Right lung (tissue), 5 donors: ENCODE measurements around the gene KLHL11. TPM values are rescaled to one million over a fixed set of nuclear protein-coding genes. Genes with fewer than 3 reads are reported as not detected.
A peak's percentile ranks its signal among the peaks of the same experiment; 100 is the strongest.
"Not testable (repeated sequence)": the region's sequence is repeated elsewhere in the genome, so short reads cannot be mapped to it uniquely, and the experiment has no call there.

ENCODE experiments used
- DNase-seq, 2 donors: peaks; one replicate each; pipeline ENCODE4 v3.0.0-alpha.2; 2013
- polyA plus RNA-seq, 5 donors: library from polyadenylated mRNA; unstranded; fragments of 120-200 nt; gene quantifications; one replicate each; pipeline versions ENCODE4 v1.2.1 to v1.2.3, GENCODE V29; 2013; ENCODE audit warnings: inconsistent platforms in 1 of 5, low replicate concordance in 1 of 5; ENCODE audit not compliant: insufficient read length in 5 of 5, insufficient read depth in 1 of 5

KLHL11 gene
- polyA plus RNA-seq, 5 donors = 6.2 to 10.7 (median 9.4) TPM

DNA sequence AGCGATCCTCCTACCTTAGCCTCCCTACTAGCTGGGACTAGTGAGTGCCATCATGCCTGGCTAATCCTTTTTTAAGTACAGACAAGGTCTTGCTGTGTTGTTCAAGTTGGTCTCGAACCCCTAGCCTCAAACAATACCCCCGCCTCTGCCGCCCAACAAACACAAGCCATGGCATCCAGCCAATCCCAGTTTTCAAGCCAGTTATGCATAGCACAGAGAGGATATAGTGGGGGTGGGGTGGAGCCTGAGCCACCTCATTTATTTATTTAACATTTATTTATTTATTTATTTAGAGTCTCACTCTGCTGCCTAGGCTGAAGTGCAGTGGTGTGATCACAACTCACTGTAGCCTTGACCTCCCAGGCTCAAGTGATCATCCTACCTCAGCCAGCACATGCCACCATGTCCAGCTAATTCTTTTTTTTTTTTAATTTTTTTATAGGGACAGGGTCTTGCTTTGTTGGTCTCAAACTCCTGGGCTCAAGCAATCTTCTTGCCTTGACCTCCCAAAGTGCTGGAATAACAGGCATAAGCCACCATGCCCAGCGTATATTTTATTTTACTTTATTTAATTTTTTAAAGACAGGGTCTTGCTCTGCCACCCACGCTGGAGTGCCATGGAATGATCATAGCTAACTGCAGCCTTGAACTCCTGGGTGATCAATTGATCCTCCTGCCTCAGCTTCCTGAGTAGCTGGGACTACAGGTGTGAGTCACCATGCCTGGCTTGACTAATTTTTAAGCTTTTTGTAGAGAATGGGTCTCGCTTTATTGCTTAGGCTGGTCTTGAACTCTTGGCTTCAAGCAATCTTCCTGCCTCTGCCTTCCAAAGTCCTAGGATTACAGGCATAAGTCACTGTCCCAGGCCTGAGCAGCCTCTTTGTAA is 26.2 kb upstream of the KLHL11 start:
- DNase-seq = no peak

DNA sequence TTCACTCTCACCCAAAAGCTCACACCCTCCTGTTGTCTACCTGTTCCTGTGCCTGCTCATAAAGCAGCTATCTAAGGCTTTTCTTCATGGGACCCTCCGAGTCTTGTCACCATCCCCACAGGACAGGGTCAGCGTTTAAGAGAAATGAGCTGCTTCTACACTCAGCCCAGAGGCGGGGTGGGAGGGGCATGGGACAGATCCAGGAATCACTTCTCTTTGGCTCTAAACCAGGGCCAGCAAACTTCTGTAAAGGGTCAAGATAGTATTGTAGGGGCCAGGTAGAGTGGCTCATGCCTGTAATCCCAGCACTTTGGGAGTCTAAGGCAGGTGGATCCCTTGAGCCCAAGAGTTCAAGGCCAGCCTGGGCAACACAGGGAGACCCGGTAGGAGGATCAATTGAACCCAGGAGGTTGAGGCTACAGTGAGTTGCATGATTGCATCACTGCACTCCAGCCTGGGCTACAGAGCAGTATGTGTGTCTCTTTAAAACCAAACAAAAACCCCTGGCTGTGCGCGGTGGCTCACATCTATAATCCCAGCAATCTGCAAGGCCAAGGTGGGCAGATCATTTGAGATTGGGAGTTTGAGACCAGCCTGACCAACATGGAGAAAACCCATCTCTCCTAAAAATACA is 23.2 kb upstream of the KLHL11 start:
- no peak for DNase-seq

DNA sequence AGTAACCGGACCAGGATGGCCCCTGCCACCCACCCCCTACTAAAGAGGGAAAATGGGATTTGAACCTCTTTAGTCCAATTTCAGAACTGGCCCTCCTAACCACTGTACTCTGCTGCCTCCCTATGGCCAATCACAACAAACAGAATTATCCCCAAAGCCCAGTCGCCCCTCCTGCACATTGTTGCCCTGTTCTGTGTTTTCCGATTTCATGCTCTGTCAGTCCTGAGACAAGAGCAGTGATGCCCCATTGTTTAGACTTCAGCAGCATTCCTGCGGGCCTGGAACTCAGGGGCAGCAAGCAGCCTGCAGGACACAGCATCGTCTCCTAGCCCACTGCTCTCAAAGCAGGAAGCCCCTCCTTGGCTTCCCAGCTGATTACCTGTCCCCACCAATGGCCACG is 20.5 kb upstream of the KLHL11 start:
- DNase-seq = no peak

DNA sequence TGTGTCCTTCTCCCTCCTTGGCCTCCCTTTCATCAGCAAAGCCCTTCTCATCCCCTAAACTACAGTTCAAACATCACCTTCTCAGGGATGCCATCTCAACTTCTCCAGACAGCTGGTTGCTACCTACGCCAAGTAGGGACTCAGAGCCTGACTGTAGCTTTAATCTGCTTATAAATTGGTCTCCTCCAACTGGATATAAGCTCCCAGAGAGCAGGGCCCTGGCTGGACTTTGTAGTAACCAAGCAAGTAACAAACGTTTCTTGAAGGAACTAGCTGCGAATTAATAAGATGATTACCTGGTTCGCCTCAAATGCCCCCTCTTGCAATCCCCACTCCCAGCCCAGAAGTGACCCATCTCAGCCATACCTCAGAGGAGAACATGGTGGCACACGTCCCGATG is 17.5 kb upstream of the KLHL11 start:
- no peak for DNase-seq

DNA sequence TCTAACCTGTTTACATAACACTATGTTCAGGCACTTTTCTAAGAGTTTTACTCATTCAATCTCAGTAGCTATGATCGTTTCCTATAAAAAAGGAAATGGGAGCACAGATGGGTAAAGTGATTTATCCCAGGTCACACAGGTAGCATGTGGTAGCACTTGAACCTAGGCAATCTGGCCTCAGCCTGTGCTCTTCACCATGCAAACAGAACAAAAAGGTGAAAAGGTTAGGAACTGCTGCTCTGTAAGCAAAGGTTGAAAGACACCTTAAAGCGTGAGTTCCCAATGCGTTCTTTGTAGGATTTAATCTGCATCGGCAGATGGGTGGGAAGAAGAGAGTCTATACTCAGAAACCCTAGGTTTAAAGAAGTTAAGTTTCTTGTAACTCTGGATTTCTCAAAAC is 14.9 kb upstream of the KLHL11 start:
- no peak for DNase-seq

DNA sequence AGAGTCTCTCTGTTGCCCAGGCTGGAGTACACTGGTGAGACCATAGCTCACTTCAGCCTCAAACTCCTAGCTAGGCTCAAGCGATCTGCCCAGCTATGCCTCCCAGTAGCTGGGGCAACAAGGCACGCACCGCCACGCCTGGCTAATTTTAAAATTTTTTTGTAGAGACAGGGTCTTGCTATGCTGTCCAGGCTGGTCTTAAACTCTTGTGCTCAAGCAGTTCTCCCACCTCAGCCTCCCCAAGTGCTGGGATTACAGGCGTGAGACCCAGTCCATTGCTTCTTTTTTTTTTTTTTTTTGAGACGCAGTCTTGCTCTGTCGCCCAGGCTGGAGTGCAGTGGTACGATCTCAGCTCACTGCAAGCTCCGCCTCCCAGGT is 9.1 kb upstream of the KLHL11 start:
- not testable (repeated sequence) for DNase-seq

DNA sequence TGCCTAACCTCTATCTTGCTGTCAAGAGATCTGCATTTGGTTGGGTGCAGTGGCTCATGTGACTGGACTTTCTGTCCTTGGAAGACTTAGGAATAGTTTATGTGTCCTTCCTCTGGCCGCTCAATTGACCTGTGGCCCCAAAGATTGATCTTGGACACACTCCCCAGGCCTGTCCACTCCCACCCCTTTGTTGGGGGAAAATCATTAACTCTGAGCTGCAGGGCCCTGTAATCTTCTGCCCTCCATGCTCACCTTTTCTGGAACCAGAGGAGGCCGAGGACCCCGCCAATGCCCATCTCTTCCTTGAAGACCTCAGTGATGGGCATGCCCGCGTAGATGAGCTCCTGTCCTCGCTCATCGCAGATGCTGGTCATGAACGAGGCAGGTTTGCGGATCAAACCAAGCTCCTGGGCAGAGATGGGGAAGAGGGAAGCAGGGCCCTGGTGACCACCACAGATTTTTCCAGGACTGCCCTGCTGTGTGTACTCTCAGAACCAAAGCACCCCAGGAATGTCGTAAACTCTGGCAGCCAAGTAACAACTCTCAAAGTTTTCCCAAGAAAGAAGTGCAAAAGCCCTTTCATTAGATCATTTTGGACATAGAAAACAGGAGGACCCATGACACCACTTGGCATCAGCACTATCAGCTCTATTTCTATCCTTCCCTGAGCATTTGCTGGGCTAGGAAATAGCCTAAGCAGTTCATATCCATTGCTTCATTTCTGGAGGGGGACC is 8.5 kb upstream of the KLHL11 start:
- DNase-seq = no peak

DNA sequence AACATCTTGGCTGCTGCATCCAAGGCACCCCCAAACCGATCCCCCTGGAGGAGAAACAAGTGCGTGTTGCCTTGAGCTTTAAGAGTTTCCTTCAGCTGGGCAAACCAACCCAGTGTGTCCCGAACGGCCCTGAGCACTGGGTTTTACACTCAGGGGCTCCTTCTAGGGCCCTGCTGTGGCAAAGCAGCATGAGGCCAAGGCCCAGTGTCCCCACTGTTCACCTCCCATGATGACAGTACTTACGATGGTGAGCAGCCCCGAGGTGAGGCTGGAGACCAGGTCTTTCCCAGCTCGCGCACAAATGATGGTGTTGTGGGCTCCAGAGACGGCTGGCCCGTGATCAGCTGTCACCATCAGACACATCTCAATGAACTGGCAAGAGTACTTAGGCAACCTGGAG is 6.6 kb upstream of the KLHL11 start:
- no peak for DNase-seq

DNA sequence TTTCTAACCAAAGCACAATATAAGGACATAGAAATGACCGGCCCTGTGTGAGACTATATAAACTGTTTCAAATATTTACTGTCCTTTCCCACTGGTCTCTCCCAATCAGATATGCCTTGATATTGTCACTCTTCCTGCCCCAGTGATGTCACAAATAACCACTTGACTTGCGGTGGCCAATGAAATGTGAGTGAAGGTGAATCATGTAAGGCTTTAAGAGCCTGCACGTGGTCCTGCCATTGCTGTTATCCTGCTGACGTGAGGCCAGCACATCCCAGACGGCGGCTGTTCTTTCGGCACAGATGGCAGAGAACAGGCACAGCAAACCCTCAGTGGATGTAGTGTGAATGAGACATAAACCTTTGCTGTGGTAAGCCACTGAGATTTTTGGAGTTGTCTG is 5.4 kb upstream of the KLHL11 start:
- no peak for DNase-seq

DNA sequence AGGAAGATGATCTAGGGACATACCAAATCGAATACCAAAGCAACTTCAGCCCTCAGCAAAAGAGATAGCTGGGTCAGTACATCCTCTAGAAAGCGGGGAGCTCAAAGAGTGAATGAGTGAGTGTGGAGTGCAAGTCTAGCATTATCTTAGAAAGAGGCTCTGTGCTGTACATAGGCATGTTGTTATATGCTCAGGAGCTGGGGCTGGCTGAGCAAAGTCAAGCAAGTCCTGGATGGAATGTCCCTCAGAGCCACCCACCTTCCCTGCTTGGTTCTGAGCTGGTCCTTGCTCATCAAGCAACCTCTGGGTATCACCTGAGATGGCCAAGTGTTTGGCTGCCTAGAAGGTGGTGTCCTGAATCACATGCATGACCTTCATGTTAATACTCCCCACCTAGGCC is 4.9 kb upstream of the KLHL11 start:
- DNase-seq = no peak

DNA sequence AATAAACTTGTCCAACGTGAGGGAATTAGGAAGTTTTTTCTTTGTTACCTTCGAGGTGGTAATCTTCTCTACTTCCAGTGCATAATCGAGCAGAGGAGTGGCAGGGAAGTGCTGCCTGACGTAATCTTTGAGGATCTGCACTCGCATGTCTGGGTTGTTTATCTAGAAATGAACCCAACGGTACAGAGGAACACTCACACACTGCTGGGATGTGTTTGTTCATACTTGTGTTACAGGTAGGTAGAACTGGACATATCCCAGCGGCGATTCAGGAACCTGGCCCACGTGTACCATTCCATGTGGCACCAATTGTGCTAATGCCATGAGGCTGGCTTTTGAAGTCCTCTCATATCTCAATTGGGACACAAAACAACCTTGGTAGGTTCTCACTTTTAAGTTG is 4.2 kb upstream of the KLHL11 start:
- no peak for DNase-seq

DNA sequence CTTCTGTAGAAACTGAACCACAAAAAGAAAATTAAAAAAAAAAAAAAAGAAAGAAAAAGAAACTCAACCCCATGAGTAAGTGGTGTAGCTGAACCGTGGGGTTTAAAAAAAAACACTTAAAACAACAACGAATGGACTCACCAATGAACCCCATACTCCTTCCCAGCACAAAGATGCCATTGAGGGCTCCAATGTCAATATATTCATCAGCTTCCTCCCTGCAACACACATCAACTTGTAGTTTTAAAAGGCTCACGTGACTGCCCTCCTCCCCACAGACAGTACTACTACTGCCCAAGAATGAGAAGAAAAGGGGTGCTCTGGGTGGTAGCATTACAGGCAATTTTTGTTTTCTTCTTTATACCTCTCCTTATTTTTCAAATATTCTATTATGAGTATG is 3.3 kb upstream of the KLHL11 start:
- no peak for DNase-seq

DNA sequence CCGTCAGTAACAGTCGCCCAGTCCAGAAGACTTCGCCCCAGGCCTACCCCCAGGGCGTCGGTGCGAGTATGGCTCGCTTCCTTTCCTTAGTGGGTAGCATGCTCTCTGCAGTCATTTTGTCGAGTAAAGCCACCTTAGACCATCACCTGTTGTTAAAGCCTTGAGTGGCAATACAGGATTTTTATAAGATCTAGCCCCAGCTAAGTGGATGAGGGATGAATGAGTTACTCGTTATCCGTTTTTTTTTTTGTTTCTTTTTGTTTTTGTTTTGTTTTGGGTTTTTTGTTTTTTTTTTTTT is 322 bp upstream of the KLHL11 start:
- no peak for DNase-seq

DNA sequence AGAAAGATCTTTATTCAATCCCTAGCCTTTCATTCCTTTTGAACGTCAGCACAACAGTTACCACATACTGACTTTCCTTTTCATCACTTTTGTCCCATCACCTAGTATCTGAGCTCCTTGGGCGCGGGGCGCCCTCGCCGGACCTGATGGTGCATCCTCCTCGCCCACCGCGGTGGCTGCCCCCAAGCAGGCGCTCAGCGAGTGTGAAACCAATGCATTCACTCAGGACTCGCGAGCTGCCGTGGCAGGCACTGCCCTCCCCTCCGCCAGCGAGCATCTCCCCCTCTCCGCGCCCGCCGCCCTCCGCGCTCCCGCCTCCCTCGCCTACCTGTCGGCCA is 756 bp downstream of the KLHL11 start:
- DNase-seq = peak in 1 of 2 donors; percentile 32

DNA sequence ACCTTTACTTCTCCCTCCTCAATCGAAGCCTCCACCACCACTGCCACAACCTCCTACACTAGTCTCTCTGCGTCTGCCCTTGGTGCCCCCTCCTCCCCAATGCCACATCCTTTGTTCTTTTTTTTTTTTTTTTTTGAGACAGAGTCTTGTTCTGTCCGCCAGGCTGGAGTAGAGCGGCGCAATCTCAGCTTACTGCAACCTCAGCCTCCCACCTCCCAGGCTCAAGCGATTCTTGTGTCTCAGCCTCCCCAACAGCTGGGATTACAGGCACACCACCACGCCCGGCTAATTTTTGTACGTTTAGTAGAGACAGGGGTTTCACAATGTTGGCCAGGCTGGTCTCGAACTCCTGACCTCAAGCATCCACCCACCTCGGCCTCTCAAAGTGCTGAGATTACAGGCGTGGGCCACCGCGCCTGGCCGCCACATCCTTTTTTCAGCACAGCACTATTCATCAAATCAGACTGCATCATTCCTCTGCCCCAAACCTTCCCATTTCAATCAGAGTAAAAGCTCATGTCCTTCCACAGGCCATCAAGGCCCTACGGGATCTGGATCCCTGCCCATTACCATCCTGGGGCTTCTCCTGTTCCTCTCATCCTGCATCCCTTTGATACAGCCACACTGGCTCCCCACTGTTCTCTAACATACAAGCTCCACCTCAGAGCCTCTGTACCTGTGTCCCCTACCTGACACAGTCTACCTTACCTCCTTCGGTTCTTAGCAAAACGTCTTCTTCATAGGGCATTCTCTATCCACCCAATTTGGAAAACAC is 2.0 kb downstream of the KLHL11 start:
- DNase-seq = no peak

DNA sequence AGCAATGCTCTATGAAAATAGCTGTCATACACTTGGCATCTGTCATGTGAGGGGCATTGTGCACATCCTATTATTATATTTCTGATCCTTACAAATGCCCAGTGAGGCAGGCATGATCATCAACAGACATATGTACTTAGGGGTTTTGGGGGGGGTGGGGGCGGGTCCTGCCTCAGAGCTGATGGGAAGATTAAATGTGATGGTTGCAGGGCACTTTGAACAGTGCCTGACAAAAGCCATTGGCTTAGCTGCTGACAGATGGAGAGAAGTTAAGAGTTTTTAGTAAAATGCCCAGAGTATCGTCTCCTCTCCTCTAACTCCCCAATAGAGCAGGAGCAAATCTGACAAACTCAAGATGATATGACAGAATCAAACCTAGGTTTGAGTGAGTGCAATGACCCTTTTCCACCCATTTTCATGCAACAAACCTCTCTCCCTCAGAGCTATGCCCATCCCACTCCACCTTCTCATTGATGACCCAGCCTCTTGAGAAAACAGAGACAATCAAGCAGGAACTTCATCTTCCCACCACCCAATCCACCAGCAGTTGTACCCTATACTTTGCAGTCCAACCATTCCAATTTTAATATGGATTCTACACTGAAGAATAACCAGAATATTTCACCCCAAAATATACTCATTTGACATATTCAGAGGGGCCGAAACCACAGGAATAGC is 4.8 kb downstream of the KLHL11 start:
- no peak for DNase-seq

DNA sequence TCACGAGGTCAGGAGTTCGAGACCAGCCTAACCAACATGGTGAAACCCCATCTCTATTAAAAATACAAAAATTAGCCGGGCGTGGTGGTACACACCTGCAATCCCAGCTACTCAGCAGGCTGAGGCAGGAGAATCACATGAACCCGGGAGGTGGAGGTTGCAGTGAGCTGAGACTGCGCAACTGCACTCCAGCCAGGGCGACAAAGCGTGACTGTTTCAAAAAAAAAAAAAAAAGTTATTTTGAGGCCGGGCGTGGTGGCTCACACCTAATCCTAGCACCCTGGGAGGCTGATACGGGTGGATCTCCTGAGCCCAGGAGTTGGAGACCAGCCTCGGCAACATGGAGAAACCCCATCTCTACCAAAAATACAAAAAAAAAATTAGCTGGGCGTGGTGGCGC is 13.8 kb downstream of the KLHL11 start:
- not testable (repeated sequence) for DNase-seq

DNA sequence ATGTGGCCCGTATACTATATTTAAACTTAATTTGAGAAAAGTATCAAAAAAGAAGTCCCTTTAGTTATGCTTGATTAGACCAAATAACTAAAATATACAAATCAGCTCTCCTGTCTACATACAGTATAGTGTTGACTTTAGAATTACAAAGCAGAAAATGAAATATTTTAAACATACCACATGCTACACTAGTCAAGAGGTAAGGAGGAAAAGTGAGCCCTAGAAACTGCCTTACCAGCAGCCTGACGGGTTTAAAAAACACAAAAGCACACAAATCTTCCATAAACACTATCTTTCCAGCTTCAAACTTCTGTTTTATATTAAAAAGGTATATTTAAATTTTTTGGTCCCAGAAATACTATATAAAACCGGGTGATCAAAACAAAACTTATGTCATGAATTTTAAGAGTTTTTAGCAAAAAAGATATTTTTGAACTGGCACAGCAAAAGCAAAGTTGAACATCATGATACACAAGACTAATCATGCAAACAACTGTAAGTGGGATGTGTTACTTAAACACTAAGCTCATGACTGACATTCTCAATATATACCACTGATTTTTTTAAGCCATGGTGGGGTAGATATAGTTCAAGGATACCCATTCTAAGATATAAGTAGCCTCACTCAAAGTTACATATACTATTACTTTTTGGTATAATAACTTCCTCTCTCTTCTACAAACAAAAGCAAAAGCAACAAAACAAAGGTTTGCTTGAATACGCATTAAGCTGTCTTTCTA is 15.8 kb downstream of the KLHL11 start:
- DNase-seq = no peak

DNA sequence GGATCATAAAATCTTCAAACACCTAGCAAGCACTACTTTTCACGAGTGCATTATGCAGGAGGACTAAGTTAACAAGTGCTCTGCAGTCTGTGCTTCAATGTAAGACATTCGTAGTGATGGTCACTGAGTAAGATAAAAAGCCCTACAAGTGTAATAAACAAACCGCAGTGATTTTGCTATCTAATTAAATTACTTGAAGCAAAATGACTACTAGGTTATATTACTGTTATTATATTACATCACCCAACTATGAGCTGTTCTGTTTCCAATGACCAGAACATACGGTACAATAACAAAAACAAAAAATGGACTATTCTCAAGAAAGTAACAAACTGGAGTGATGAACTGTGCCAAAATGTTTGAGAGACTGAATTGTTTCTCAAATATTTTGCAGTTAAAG is 16.4 kb downstream of the KLHL11 start:
- DNase-seq = no peak

DNA sequence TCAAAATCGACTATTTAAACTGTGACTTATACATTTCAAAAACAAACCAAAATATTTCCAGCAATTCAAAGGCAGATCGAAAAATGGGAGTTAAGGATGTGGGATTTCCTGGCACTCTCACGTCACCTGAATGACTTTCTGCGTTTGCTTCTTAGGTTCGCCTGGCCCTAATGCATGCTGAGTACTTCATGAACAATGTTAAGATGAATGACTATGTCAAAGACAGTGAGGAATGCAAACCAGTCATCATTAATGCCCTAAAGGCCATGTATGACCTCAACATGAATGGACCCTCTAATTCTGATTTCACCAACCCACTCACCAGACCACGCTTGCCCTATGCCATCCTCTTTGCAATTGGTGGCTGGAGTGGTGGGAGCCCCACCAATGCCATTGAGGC is 20.3 kb downstream of the KLHL11 start:
- no peak for DNase-seq

DNA sequence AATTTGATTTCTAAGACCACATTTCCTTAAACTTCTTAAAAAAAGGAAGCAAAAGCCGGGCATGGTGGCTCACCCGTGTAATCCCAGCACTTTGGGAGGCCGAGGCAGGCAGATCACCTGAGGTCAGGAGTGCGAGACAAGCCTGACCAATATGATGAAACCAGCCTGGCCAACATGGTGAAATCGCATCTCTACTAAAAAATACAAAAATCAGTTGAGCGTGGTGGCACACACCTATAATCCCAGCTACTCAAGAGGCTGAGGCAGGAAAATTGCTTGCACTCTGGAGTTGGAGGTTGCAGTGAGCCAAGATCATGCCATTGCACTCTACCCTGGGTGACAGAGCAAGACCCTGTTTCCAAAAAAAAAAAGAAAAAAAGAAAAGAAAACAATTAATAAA is 24.4 kb downstream of the KLHL11 start:
- not testable (repeated sequence) for DNase-seq
